GM19467 (cell line): ENCODE data around the gene DYNLT1.
"Not testable (repeated sequence)": the region's sequence is repeated elsewhere in the genome, so short reads cannot be mapped to it uniquely, and the experiment has no call there.

Experiments used
- ATAC-seq: cut with Tn5 transposase; IDR thresholded peaks from one replicate; pipeline ENCODE4 v1.9.1; 2021; ENCODE audit warnings: mild to moderate bottlenecking, moderate library complexity; ENCODE audit not compliant: unreplicated experiment

The DYNLT1 gene

DNA sequence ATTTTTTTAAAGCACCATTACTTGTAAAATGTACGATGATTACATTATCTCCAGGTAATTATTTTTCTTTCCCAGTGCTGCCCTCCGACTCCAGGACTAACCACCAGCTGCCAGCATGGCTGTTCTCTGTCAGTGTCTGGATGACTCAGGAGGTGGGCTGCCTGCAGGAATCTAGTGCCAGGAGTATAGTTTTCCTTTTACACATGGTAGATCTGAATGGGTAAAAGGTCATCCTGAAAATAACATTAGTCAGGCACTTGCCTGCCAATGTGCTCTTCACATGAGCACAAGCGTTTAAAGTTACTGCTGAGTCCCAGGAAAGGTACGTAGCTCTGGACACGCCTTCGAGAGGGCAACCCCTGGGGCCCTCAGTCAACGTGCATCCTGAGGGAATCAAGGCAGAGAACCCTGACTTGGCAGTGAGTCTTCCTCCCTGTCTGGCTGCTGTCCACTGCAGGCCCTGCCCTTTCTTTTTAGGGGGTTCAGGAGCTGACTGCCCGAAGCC is 2.4 kb downstream of the DYNLT1 start:
- no peak for ATAC-seq

- no peak for ATAC-seq
Measured at GRCh38 chr6:158640519-158640918, 4.0 kb downstream of the DYNLT1 start.

DNA sequence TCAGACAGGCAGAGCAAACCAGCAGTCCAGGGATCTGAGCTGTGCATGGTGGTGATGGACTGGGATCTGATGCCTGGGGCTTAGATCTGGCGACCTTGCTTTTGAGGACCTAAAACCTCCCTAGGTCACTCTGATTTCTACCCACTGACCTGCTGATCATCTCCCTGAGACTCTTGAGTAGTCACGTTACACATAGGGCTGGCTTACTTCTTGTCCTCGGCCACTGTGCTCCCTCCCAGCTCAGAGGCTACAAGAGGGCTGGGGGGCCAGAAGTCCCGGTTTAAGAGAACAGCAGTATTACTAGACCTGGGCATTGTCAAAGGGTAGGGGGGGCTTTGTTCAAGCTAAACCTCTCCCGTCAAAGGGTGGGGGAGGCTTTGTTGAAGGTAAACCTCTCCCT is 5.5 kb downstream of the DYNLT1 start:
- no peak for ATAC-seq

DNA sequence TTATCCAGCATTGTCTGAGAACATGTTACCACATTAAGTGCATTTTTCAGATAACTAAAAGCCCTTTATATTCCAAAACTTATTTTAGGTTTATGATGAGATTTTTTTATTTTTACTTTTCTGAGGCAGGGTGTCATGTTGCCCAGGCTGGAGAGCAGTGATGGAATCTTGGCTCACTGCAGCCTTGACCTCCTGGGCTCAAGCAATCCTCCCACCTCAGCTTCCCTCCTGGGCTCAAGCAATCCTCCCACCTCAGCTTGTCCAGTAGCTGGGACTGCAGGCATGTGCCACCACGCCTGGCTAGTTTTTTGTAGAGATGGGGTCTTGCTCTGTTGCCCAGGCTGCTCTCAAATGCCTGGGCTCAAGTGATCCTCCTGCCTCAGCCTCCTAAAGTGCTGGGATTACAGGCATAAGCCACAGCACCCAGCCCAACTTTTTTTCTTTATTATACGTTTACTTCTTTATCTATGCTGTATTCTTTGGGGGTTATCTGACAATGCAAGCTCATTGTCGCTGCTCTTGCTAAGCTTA is 6.2 kb downstream of the DYNLT1 start:
- no peak for ATAC-seq

DNA sequence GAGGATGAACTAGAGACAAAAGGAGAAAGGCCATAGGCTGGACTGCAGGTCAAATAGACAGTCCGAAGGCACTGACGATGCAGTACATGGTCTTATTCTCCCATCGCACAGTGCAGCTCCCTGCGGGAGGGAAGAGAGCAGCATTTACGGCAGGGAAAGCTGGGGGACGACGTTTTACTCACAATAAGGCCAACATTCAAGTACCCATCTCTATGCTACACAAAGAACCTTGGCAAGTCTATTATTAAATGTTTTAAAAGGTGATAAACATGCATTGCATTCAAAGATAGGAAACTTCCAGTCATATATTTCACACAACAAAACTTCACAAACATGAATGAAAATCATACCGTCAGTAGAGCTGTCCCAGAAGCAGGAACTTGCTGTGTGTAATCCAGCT is 7.8 kb downstream of the DYNLT1 start:
- ATAC-seq = no peak

DNA sequence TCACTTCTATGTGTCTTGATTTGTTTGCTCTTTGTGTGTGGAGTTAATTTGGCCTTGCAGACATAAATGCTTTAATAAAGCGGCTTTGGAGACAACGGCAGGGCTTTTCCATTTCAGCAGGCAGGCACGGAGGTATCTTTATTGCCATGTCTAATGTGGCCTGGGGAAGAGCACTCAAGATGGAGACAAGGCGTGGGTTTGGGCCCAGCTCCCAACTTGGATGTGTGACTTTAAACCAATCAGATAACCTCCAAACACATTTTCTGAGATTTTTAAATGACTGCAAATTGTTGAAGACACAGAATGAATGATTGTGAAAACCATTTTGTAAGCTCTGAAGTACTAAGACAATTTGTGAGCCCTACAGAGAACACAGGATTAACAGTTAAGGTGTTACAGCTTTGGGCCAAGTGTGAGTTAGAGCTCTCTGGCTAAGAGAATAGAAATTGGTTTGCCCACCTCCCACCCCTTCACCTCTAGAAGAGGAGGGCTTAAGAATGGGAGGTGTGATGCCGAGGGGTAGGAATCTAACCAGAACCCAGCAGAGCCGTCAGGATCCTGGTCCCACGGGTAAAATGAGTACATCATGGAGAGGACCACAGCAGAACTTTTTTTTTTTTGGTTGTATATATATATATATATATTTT is 9.0 kb downstream of the DYNLT1 start:
- no peak for ATAC-seq

- ATAC-seq = no peak
Measured at GRCh38 chr6:158634695-158635426, 9.7 kb downstream of the DYNLT1 start.

GRCh38 chr6:158633127-158633526 is 11.4 kb downstream of the DYNLT1 start:
- ATAC-seq = no peak

- ATAC-seq = not testable (repeated sequence)
Measured at GRCh38 chr6:158632538-158633119, 11.9 kb downstream of the DYNLT1 start.

- ATAC-seq = no peak
Measured at GRCh38 chr6:158631678-158632537, 12.6 kb downstream of the DYNLT1 start.

- no peak for ATAC-seq
Measured at GRCh38 chr6:158630938-158631616, 13.5 kb downstream of the DYNLT1 start.

DNA sequence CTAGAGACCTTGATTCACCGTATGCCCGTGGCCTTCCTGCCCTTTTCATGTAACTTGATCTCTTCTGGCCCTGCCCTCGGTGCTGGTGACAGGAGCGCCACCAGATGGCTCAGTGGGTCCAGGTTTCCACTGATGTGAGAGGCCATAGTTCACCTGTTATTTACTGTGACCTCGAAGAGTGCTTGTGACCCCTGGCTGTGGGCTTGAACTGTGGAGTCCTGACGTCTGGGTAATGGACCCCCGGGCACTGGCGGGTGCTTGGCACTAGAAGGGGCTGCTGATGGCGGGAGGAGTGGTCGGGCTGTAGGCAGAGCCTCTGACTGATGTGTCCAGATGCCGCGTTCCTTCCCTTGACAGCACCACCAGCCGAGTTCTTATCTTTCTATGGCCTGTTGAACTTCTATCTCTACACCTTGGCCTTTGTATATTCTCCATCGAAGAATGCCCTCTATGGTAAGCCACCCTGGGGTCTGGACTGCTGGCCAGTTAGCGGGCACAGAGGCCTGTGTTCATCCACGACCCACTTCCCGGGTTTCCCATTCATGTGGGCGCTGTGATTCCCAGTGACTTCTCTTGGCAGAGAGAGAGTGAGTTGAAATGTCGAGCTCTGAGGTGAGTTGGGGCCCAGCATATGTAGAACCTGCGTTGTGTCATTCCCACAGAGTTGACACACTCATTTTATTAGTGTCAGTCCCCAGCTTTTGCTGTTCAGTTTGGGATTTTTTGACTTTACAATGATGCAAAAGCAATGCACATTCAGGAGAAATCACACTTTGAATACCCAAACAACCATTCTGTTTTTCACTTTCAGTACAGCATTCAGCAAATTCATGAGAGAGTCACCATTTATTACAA is 14.9 kb downstream of the DYNLT1 start:
- no peak for ATAC-seq

GRCh38 chr6:158628542-158628941 is 16.0 kb downstream of the DYNLT1 start:
- ATAC-seq = no peak

- no peak for ATAC-seq
Measured at GRCh38 chr6:158627940-158628211, 16.7 kb downstream of the DYNLT1 start.

GRCh38 chr6:158627168-158627939 is 17.2 kb downstream of the DYNLT1 start:
- no peak for ATAC-seq

DNA sequence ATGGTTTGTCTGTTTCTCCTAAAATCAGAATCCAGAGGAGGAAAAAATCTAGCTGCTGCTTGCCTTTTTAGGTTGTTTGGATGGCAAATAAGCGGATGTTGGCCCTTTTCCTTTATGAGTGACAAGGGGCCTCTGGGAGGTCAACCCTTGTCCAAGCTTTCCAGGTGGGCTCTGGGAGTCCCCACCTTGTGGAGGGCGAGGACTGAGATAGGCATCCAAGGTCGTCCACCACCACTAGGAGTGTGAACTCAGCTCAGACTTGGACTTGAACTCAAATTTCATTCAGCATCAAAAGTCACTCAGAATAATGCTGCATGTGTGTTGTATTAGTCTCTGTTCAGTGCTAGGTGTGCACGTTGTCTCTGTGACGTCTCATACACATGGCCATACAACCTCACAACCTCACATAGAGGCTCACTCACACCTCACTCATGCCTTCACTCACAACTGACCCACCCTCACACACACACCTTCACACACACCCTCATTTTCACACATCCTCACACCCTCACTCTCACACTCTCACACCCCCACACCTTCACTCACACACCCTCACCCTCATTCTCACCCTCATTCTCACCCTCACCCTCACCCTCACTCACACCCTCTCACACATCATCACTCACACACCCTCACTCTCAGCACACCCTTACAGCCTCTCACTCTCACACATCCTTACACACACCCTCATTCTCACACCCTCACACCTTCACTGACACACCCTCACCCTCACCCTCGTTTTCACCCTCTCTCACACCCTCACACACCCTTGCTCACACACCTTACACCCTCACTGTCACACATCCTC is 18.0 kb downstream of the DYNLT1 start:
- no peak for ATAC-seq

DNA sequence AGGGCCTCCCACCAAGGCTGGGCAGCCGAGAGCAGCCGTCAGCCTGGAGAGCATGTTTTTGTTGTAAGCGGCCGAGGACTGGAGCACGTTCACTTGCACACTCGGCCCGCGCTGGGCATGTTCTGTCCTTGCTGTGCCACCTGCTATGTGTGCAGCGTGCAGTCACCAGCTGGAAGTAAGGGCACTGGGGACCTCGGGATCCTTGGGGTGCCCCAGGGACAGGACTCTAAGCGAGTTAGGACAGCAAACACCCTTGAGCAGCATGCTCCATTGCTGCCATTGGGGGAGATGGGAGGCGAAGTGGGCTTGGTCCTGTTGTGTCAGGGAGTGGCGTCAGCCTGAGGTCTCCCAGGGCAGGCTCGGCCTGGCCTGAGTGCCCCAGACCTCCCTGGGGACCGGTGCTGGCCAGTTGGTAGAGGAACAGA is 18.6 kb downstream of the DYNLT1 start:
- no peak for ATAC-seq
